ENCODE results near the gene LCN10. TPM values are rescaled to one million over a fixed set of nuclear protein-coding genes. Genes with fewer than 3 reads are reported as not detected.

Gene LCN10
- total RNA-seq, 1 experiment from 2014 or later: not detected

DNA sequence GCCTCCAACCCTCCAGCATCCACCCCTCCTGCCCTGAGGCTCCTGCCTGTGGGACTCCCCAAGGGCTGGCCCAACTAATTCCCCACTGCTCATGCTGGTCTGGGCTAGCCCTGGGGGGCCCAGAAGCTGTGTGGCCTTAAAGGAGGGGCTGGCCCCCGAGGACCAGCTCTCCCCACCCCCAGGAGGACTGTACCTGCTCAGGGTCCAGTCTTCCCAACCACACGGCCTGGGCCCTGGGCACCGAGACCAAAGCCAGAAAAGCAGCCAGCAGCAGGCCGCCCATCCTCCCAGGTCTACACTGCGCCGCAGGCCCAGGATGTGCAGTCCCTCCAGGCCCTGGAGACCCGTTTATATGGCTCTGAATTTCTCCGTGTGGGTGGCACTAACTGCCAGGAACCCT is 5.5 kb upstream of the LCN10 start, which contains the start of gene LCN6:
Gene LCN6 (minus strand): TSS at position 325 of the 400 bp plus-strand sequence. CDS start 42 bp downstream, at position 283.
- Histone ChIP-seq H3K4me3 (no peak within 1 kb of the TSS), H3K9me3 (0 out of 2 replicates have a peak, but pooled peaks cover 3% of the 10 kb centered on the region), H3K27me3 (no peaks in the 10 kb centered on the region), H3K36me3 (no peaks in the 10 kb centered on the region)
- DNase-seq: no peak

DNA sequence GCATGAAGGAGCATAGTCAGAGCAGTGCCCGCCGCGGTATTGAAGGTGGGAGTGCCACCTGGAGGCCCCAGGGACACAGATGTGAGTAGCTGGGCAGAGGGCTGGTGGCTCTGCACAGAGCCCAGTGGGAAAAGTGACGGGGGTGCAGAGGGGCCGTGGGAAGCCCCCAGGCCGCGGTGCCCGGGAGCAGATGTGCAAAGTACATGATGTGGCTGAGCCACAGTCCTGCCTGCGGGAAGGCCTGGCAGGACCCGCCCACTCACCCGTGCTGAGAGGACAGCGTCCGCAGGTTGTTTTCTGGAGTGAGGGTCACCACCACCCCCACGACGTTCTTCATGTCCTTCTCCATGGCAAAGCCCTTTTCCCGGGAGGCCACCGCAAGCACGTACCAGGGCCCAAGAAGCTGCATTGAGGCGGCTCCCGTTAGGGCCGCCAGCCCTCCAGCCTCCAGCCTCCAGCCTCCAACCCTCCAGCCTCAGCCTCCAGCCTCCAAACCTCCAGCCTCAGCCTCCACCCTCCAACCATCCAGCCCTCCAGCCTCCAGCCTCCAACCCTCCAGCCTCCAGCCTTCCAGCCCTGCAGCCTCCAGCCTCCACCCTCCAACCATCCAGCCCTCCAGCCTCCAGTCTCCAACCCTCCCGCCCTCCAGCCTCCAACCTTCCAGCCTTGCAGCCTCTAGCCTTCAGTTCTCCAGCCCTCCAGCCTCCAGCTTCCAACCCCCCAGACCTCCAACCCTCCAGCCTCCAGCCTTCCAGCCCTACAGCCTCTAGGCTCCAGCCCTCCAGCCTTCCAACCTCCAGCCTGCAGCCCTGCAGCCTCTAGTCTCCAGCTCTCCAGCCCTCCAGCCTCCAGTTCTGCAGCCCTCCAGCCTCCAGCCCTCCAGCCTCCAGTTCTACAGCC is 4.7 kb upstream of the LCN10 start:
- no peak for DNase-seq
- no peaks in the 10 kb centered on the region for H3K36me3 ChIP-seq
- H3K4me3 ChIP-seq: no peak overlapping the region
- H3K9me3 ChIP-seq: 0 out of 2 replicates have a peak, but pooled peaks cover 3% of the 10 kb centered on the region
- H3K27me3 ChIP-seq: no peaks in the 10 kb centered on the region

DNA sequence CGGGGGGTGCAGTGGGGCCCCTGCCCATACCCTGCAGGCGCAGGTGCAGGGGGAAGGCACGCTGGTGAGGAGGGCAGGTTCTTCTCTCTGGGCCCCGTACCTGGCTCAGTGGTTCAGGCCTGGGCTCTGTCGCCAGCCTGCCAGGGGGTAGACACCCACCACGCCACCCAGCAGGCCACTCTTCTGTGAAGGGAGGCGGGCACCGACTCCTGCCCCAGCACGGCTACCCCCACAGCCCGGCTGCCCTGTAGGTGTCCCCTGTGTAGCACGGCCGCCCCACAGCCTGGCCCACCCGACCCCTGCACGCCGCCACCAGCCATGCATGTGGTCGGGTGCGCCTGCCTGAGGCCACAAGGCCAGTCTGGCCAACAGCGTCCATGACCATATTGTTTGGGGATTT is 3.9 kb upstream of the LCN10 start:
- H3K36me3 ChIP-seq: no peaks in the 10 kb centered on the region
- H3K4me3 ChIP-seq: no peak overlapping the region
- no peaks in the 10 kb centered on the region for H3K27me3 ChIP-seq
- DNase-seq: no peak
- H3K9me3 ChIP-seq: 0 out of 2 replicates have a peak, but pooled peaks cover under 1% of the 10 kb centered on the region

DNA sequence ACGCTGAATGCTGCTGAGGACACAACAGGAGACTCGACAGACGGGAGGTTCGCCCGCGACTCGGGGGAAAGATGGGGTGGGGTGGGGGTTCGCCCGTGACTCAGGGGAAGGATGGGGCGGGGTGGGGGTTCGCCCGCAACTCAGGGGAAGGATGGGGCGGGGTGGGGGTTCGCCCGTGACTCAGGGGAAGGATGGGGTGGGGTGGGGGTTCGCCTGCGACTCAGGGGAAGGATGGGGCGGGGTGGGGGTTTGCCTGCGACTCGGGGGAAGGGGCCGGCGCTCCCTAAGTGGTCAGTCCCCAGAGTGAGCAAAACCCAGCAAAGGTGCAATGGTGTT is 3.4 kb upstream of the LCN10 start:
- Histone ChIP-seq H3K27me3 (no peaks in the 10 kb centered on the region), H3K9me3 (no peaks in the 10 kb centered on the region), H3K4me3 (no peak overlapping the region), H3K36me3 (no peaks in the 10 kb centered on the region)
- DNase-seq: no peak

DNA sequence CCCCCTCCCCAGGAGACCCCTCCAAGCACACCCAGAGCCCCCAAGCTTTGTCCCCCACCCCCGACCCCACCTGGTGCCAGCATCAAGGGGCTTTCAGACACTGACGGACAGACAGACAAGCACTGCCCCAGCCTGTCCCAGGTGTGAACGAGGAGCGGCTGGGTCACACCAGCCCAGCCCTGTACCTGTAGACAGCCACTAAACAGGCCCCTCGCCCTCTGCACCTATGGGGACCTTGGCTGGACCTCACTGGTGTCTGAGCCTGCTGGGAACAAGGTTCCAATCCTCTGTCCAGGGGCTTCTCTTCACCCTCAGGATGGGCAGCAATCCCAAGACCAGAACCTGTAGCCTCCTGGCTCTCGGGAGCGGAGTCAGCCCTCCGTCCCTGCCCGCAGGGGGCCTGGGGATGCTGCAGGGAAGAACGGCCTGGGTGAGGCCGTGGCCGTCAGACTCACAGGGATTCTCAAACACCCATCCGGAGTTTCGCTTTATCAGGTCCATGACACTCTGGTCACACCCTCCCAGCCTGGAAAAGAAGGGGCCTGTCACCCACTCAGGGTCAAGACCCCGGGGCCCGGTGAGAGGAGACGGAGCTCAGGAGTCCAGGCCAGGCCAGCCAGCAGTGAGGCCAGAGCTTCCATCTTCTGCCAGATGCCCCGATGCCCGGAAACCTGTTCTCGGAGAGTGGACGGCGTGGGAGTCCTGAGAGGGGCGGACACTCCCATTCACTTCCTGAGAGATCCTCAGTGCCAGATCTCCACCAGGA is 2.8 kb upstream of the LCN10 start:
- Histone ChIP-seq H3K4me3 (no peak overlapping the region), H3K36me3 (no peaks in the 10 kb centered on the region), H3K27me3 (no peaks in the 10 kb centered on the region), H3K9me3 (no peaks in the 10 kb centered on the region)
- no peak for DNase-seq

DNA sequence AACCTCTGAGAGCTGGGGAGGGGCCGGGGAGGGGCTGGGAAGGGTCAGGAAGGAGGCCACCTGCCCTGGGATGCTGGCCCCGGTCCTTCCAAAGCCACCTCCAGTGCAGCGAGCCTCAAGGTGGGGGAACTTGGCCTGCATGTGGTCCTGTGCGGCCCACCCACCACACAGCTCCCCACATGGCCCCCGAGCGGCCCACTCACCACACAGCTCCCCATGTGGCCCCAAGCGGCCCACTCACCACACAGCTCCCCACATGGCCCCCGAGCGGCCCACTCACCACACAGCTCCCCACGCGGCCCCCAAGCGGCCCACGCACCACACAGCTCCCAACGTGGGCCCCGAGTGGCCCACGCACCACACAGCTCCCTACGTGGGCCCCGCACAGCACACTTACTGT is 2.0 kb upstream of the LCN10 start:
- H3K4me3 ChIP-seq: no peak overlapping the region
- no peak for DNase-seq
- no peaks in the 10 kb centered on the region for H3K27me3 ChIP-seq
- no peaks in the 10 kb centered on the region for H3K9me3 ChIP-seq
- H3K36me3 ChIP-seq: no peaks in the 10 kb centered on the region

DNA sequence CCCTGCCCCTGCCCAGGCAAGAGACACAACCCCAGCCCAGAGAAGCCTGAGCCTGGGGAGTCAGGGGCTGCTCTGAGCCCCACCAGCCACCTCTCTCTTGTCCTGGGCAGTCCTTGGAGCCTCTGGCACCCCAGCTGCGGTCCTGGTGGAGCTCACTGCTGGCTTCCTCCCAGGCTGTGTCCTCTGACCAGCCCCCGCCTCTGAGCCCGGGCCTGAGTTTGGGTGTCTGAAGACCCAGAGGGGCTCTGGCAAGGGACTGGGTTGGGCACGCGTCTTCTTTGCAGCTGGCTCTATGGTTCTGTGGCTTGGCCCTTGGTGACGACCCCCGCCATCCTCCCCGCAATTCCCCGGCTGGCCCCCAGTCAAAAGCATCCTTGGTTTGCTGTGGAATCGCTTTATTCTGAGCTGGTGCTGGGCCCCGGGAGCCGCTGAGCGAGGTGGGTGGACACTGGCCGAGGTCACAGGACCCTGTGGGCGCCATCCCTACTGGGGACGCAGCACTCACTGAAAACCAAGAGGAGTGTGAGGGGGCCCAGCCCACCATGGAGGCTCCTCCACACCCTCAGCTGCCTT is 985 bp upstream of the LCN10 start:
- Histone ChIP-seq H3K4me3 (no peak overlapping the region), H3K9me3 (no peaks in the 10 kb centered on the region), H3K27me3 (no peaks in the 10 kb centered on the region), H3K36me3 (no peaks in the 10 kb centered on the region)
- DNase-seq: no peak

DNA sequence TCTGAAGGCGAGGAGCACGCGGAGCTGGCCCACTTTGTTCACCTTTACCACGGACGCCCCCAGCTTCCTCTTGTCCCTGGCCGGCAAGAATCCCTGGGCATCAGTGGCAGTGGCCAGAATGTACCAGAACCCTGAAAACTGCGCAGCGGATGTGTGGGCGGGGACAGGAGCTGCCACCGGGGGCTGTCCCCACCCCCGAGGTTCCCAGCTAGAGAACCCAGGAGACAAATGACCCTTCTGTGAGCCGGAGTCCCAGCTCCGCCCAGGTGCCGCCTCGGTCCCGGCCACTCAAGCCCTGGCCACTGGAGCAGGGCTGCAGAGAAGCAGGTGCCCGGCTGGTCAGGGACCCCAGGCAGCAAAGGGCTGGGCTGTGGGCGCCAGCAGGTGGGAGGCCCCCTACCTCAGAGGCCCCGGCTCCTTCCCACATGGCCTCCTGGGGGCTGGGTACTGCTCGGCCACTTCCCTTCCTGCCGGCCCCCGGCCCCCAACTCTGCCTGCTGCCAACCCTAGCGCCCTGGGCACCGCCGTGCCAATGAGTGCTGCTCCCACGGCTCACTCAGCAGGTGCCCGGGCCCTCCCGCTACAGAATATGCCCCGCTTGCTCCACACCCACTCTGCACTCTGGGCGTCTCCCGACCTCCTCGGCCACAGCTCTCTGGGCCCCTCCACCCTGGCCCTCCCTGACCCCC is 713 bp downstream of the LCN10 start:
- Histone ChIP-seq H3K27me3 (no peaks in the 10 kb centered on the region), H3K36me3 (no peaks in the 10 kb centered on the region), H3K4me3 (no peak overlapping the region), H3K9me3 (no peaks in the 10 kb centered on the region)
- DNase-seq: no peak

DNA sequence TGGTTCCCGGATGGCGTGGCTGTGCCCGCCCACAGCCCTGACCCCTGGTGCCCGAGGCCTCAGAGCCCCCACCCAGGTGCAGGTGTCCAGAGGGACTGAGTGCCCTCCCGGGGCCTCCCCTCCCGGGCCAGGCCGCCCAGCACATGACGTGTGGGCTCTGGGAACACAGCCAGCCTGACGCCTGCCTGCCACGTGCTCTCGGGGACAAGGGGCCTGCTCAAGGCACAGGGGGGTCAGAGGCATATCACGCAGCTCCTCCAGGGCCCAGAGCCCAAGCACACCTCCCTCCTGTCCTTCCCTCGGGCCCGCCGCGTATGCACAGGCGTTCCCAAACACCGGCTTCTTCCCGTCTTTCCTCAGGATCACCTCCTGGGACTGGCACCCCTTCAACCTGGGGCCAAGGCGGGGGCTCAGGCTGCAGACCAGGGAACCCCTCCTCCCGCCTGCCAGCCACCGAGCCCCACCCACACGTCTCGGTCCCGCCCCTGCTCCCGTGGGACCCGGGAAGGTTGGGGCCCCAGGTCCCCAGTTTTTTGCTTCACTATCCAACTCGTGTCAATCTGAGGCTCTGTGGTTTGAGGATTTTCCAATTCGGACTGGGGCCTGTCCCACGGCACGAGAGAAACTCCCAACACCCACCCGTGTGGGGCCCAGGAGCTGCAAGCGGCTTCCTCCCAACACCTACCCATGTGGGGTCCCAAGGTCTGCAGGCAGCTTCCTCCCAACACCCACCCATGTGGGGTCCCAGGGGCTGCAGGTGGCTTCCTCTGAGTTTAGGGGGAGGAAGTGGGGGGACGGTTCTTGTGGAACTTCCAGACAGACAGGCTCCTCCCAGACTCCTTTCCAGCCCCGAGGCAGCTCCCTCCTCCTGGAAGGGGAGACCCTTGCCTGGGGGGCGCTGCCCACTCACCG is 1.5 kb downstream of the LCN10 start:
- no peak for DNase-seq
- Histone ChIP-seq H3K27me3 (no peaks in the 10 kb centered on the region), H3K36me3 (no peaks in the 10 kb centered on the region), H3K9me3 (no peaks in the 10 kb centered on the region), H3K4me3 (no peak overlapping the region)

DNA sequence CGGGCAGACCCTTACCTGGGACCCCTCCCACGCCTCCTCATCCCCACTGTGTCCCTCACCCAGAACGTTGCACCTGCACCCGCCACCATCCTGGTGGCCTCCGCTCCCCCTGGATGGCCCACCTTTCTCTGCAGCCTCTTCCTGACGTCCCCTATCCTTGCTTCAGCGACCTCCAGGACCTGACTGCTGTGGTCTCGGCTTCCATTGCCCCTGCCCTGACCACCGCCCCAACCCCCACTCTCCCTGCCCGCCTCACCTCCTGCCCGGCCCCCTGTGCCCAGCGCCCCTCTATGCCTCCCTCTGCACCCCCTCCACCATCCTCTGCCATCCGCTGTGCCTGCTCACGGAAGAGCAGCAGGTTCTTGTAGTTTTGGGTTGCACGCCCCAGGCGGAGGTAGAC is 2.2 kb downstream of the LCN10 start:
- DNase-seq: no peak
- Histone ChIP-seq H3K36me3 (no peaks in the 10 kb centered on the region), H3K4me3 (no peak overlapping the region), H3K27me3 (no peaks in the 10 kb centered on the region), H3K9me3 (no peaks in the 10 kb centered on the region)

DNA sequence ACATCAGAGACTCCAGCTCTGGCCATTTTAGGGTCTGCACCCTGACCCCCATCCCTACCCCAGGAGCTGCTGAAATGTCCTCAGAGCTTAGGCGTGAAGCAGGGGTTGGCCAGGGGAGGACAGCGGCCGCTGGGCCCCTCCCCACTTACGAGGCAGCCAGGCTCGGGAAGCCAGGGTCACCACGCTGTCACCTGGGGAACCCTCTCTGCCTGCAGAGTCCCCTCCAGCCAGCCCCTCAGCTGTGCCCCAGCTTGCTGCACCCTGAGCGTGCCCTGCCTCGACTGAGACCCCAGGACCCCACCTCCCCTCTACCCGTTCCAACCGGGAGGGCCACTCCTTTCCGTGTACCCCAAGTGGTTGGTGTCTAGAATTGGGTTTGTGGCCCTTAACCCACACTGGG is 2.7 kb downstream of the LCN10 start:
- no peak for DNase-seq
- H3K4me3 ChIP-seq: no peak overlapping the region
- no peaks in the 10 kb centered on the region for H3K27me3 ChIP-seq
- H3K36me3 ChIP-seq: no peaks in the 10 kb centered on the region
- H3K9me3 ChIP-seq: no peaks in the 10 kb centered on the region

DNA sequence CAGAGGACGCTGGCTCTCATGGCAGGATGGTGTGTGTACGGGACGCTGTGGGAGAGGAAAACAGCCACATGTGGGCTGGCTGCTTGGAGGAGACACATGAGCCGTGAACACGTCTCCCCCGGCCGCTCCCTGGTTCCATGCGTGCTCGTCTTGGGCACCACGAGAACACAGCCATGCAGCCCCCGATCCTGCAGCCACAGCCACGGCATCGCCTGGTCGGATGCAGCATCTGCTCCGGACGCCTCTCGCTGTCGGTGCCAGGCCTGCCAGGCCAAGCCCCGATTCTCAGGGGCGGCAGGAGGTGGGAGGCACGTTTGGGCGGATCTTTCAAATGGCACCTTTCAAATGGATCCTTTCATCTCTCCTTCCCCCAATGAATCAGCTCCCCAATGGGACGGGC is 3.2 kb downstream of the LCN10 start:
- Histone ChIP-seq H3K9me3 (no peaks in the 10 kb centered on the region), H3K27me3 (no peaks in the 10 kb centered on the region), H3K36me3 (no peaks in the 10 kb centered on the region), H3K4me3 (no peak overlapping the region)
- no peak for DNase-seq

DNA sequence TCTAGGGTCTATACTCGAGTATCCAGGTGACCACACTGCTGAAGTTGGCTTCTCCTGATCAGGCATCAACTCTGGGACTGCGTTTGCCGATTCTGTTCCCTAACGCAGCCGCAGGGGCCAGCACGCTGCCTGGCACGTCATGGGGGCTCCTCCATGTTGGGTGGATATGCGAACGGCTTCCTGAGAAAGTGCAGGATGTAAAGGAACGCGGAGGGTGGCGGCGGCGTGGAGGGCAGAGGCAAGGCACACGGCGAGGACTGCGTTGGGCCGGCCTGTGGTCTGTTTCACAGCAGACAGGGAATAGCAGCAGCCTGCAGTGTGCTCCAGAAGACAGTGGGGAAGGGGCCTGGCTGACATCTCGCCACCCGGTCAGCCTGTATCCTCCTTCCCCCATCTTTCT is 3.8 kb downstream of the LCN10 start:
- no peaks in the 10 kb centered on the region for H3K9me3 ChIP-seq
- no peak for DNase-seq
- no peak overlapping the region for H3K4me3 ChIP-seq
- H3K27me3 ChIP-seq: no peaks in the 10 kb centered on the region
- H3K36me3 ChIP-seq: no peaks in the 10 kb centered on the region

DNA sequence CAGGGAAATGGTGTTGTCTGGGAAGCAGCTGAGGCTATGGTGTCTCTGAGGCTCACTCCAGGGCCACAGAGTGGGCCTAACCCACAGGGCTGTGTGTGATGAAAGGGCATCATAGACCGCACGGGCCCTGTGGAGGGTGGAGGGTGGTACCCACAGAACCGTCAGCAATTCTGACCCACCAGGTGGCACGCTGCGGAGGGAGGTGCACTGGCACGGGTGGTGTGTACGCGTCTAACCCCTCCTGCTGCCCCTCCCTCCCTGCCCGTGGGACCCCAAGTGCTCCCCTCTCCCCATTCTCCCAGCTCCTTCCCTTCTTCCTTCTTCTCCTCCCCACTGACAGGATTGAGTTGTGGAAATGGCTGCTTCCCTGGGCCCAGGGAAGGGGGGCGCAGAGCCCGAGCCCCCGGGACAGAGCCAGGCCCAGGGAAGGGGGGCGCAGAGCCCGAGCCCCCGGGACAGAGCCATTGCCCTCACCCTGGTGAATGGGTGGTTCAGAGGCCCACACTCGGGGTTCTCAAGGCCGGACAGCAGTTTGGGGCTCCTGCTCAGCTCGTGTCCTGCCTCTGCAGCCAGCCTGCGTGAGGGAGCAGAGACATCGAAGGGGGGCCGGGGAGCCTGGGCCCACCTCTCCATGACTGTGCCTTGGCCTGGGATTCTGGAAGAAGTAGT is 6.8 kb downstream of the LCN10 start:
- Histone ChIP-seq H3K4me3 (no peak overlapping the region), H3K36me3 (no peaks in the 10 kb centered on the region), H3K27me3 (no peaks in the 10 kb centered on the region), H3K9me3 (no peaks in the 10 kb centered on the region)
- no peak for DNase-seq

DNA sequence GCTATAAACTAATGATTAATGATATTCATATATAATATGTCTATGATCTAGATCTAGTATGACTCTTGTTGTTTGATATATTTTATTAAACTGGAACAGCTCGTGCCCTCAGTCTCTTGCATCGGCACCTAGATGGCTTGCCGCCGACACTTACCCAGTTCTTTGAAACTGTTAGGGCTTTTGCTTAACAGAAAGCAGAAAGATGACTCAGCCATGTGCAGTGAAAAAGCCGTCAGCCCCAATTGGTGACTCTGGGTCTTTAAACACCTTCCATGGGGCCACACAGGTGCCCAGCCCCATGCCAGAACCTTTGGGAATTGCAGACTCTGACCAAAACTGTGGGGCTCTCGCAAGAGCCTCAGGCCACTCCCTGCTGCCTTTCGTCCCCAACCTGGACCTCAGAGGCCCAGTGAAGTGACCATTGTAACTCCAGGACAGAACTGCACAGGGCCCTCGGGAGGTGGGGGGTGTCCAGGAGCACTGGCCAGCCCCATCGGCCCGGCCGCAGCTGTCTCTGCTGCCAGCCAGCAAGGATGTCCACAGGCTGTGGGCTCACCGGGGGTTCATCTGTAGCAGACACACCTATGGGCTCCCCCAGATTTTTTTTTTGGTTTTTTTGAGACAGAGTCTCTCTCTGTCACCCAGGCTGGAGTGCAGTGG is 7.8 kb downstream of the LCN10 start:
- Histone ChIP-seq H3K27me3 (no peaks in the 10 kb centered on the region), H3K9me3 (no peaks in the 10 kb centered on the region), H3K4me3 (no peak overlapping the region), H3K36me3 (0 out of 2 replicates have a peak, but pooled peaks cover under 1% of the 10 kb centered on the region)
- DNase-seq: no peak
